ENCODE data around the gene GARIN5B. TPM values are rescaled to one million over a fixed set of nuclear protein-coding genes. Genes with fewer than 3 reads are reported as not detected.
A peak's percentile ranks its signal among the peaks of the same experiment; 100 is the strongest.

GARIN5B gene
- total RNA-seq, 4 donors from 2014 or later = 0.18 TPM; not detected in 3

GRCh38 chr19:55341171-55341588, 21.9 kb downstream of the GARIN5B start:
- Histone ChIP-seq H3K4me1 (peaks cover 0 to 11% of the 10 kb centered on the region in 2 donors), H3K9me3 (no peaks in the 10 kb centered on the region), H3K27me3 (no peaks in the 10 kb centered on the region), H3K27ac (peak overlapping the region; percentile 32 to 94), H3K36me3 (no peaks in the 10 kb centered on the region), H3K4me3 (peak overlapping the region; percentile 78 to 80)
- TF ChIP-seq POLR2A (IDR thresholded peaks at IDR 0.05) (no peak), CTCF (IDR thresholded peaks at IDR 0.05) (no peak)
- intact Hi-C loops (cut with DNase I; ENCODE audit: low total_unique reads) = no loop called here
- DNase-seq = peak; percentile 71 to 72

- no peaks in the 10 kb centered on the region for H3K9me3 ChIP-seq
- H3K36me3 ChIP-seq = no peaks in the 10 kb centered on the region
- intact Hi-C loops (cut with DNase I; ENCODE audit: low total_unique reads) = no loop called here
- H3K27me3 ChIP-seq = no peaks in the 10 kb centered on the region
- peaks cover 0 to 11% of the 10 kb centered on the region in 2 donors for H3K4me1 ChIP-seq
- H3K27ac ChIP-seq = peak overlapping the region; percentile 32 to 94
- H3K4me3 ChIP-seq = peak overlapping the region; percentile 78 to 80
- DNase-seq = no peak
- TF ChIP-seq CTCF (IDR thresholded peaks at IDR 0.05) (no peak), POLR2A (IDR thresholded peaks at IDR 0.05) (no peak)
These were observed 22.3 kb downstream of the GARIN5B start for GRCh38 chr19:55340784-55341147.

GRCh38 chr19:55339889-55340783, 22.9 kb downstream of the GARIN5B start:
- TF ChIP-seq POLR2A (IDR thresholded peaks at IDR 0.05) (no peak), CTCF (IDR thresholded peaks at IDR 0.05) (no peak)
- intact Hi-C loops (cut with DNase I; ENCODE audit: low total_unique reads) = no loop called here
- DNase-seq = no peak

GRCh38 chr19:55339105-55339888, 23.8 kb downstream of the GARIN5B start, which contains the start of gene KMT5C:
Gene KMT5C, plus strand, starts transcription at chr19:55339876. Its CDS starts 2,061 bp downstream, at chr19:55341937.
- intact Hi-C loops (cut with DNase I; ENCODE audit: low total_unique reads) = no loop called here
- TF ChIP-seq CTCF (IDR thresholded peaks at IDR 0.05) (peak in 3 of 4 experiments; percentile 52 to 75 (median 63)), POLR2A (IDR thresholded peaks at IDR 0.05) (peak; percentile 93 to 96)
- Histone ChIP-seq H3K36me3 (no peaks in the 10 kb centered on the region), H3K4me3 (peak within 1 kb of the TSS; percentile 78 to 80), H3K9me3 (no peaks in the 10 kb centered on the region), H3K27me3 (no peaks in the 10 kb centered on the region), H3K27ac (peak within 1 kb of the TSS; percentile 90 to 94), H3K4me1 (peaks cover 0 to 11% of the 10 kb centered on the region in 2 donors)
- DNase-seq = peak; percentile 100

More at GRCh38 chr19:55339889-55340783, 22.9 kb downstream of the GARIN5B start:
- H3K4me1 ChIP-seq = peaks cover 0 to 11% of the 10 kb centered on the region in 2 donors
- H3K27me3 ChIP-seq = no peaks in the 10 kb centered on the region
- H3K27ac ChIP-seq = peak overlapping the region; percentile 90 to 94
- H3K36me3 ChIP-seq = no peaks in the 10 kb centered on the region
- peak overlapping the region; percentile 78 to 80 for H3K4me3 ChIP-seq
- H3K9me3 ChIP-seq = no peaks in the 10 kb centered on the region

Measured in uterus (tissue), 4 donors.